GM12892 (cell line): Measurements from ENCODE around the gene HMOX2.

Experiments used
- POLR2A ChIP-seq: IDR thresholded peaks from 2 replicates; pipeline ENCODE4 v1.6.1; 2011; ENCODE audit warnings: low read depth, low read length, control low read depth
- POLR2AphosphoS5 ChIP-seq: IDR thresholded peaks from 2 replicates; pipeline ENCODE4 v1.6.1; 2011; ENCODE audit warnings: low read depth, low read length, control low read depth
- TAF1 ChIP-seq: IDR thresholded peaks from 2 replicates; pipeline ENCODE4 v1.6.1; 2011; ENCODE audit warnings: low read depth, mild to moderate bottlenecking, control low read depth, low read length, borderline replicate concordance

GRCh38 chr16:4513086-4513860 lies 37.1 kb downstream of the HMOX2 start:
- TF ChIP-seq POLR2A = no peak
- no peak for TF ChIP-seq POLR2AphosphoS5
- TF ChIP-seq TAF1 = no peak
